GM12891 (cell line): ENCODE results near the gene BHLHA9.

Experiments
- POLR2A ChIP-seq: IDR thresholded peaks from 2 replicates; pipeline ENCODE4 v1.6.1; 2011; ENCODE audit warnings: low read depth, low read length, control low read depth
- POLR2AphosphoS5 ChIP-seq: IDR thresholded peaks from 2 replicates; pipeline ENCODE4 v1.6.1; 2011; ENCODE audit warnings: low read depth, low read length, control low read depth
- TAF1 ChIP-seq: IDR thresholded peaks from 2 replicates; pipeline ENCODE4 v1.6.1; 2011; ENCODE audit warnings: low read depth, low read length, control low read depth

GRCh38 chr17:1313270-1314005 lies 43.2 kb downstream of the BHLHA9 start:
- no peak for TF ChIP-seq POLR2A
- TF ChIP-seq POLR2AphosphoS5 = no peak
- no peak for TF ChIP-seq TAF1
